B cell (primary cell): ENCODE results near the gene ATP8A1.

Source experiments
- EZH2 ChIP-seq: IDR thresholded peaks from 2 replicates; pipeline ENCODE4 v1.6.1; 2012; ENCODE audit warnings: borderline replicate concordance, low read depth, mild to moderate bottlenecking, moderate library complexity, low read length; ENCODE audit not compliant: insufficient read depth, poor library complexity, severe bottlenecking
- TF ChIP-seq, protein P1 (sequence below): fragments of 200-600 bp; IDR thresholded peaks from one replicate; pipeline ENCODE4 v1.8.0; 2022; ENCODE audit warnings: antibody characterized with exemption, mild to moderate bottlenecking

- TF ChIP-seq, protein P1, sequence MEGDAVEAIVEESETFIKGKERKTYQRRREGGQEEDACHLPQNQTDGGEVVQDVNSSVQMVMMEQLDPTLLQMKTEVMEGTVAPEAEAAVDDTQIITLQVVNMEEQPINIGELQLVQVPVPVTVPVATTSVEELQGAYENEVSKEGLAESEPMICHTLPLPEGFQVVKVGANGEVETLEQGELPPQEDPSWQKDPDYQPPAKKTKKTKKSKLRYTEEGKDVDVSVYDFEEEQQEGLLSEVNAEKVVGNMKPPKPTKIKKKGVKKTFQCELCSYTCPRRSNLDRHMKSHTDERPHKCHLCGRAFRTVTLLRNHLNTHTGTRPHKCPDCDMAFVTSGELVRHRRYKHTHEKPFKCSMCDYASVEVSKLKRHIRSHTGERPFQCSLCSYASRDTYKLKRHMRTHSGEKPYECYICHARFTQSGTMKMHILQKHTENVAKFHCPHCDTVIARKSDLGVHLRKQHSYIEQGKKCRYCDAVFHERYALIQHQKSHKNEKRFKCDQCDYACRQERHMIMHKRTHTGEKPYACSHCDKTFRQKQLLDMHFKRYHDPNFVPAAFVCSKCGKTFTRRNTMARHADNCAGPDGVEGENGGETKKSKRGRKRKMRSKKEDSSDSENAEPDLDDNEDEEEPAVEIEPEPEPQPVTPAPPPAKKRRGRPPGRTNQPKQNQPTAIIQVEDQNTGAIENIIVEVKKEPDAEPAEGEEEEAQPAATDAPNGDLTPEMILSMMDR = no peak
- TF ChIP-seq EZH2 = no peak
Measured at GRCh38 chr4:42362591-42362990, 294.3 kb downstream of the ATP8A1 start.
